GM19239 (cell line): ENCODE measurements around the gene ATAD3A.
A peak's percentile ranks its signal among the peaks of the same experiment; 100 is the strongest.

Experiments
- DNase-seq: peaks from one replicate; pipeline ENCODE4 v3.0.0; 2011; ENCODE audit warnings: low spot score; ENCODE audit not compliant: insufficient read length
- FAIRE-seq: peaks from 2 replicates; lab custom pipeline; 2011; peaks lifted over from hg19 to GRCh38; lab: Jason Lieb, UNC

Gene ATAD3A

GRCh38 chr1:1573843-1574720 lies 62.1 kb downstream of the ATAD3A start:
- FAIRE-seq (peak; percentile 82), DNase-seq (peak; percentile 78)

GRCh38 chr1:1574721-1575537 lies 63.0 kb downstream of the ATAD3A start, which contains the start of gene SSU72:
Gene SSU72 (minus strand): TSS chr1:1574863. CDS start chr1:1574557, 306 bp downstream.
- FAIRE-seq: peak; percentile 95
- peak; percentile 98 for DNase-seq

GRCh38 chr1:1577367-1578011 lies 65.5 kb downstream of the ATAD3A start:
- FAIRE-seq: no peak
- DNase-seq: no peak

- DNase-seq: no peak
- FAIRE-seq: no peak
Observed at GRCh38 chr1:1578371-1578940, 66.5 kb downstream of the ATAD3A start.

GRCh38 chr1:1582585-1583346 lies 70.8 kb downstream of the ATAD3A start:
- no peak for FAIRE-seq
- DNase-seq: no peak

GRCh38 chr1:1583347-1584010 lies 71.5 kb downstream of the ATAD3A start:
- FAIRE-seq (no peak), DNase-seq (no peak)
